WTC11 (cell line): Measurements from ENCODE around the gene SUSD4. TPM values are rescaled to one million over a fixed set of nuclear protein-coding genes. Genes with fewer than 3 reads are reported as not detected.

Experiments used
- ATAC-seq: fragments of 200-7000 bp; cut with Tn5 transposase; 2 replicates; pipeline ENCODE4 v1.10.0; 2021; ENCODE audit warnings: mild to moderate bottlenecking, moderate library complexity
- CTCF ChIA-PET: fragments of 300-600 bp; sonication (Branson Sonifier 250); formaldehyde crosslinking; loops from one replicate; lab custom pipeline; 2021; ENCODE audit warnings: antibody characterized with exemption; lab: Charles Lee
- POLR2A ChIA-PET: fragments of 350-600 bp; sonication (Branson Sonifier 250); formaldehyde crosslinking; loops from one replicate; lab custom pipeline; 2021; ENCODE audit warnings: antibody characterized with exemption; lab: Charles Lee
- DNase-seq: peaks from one replicate; pipeline ENCODE4 v3.0.0; 2021; ENCODE audit warnings: low spot score
- H3K27ac Mint-ChIP-seq: 2 replicates; pipeline ENCODE4 v1.8.0; 2021; ENCODE audit warnings: mixed read lengths
- H3K27me3 Mint-ChIP-seq: 2 replicates; pipeline ENCODE4 v1.8.0; 2021; ENCODE audit warnings: low read depth, mild to moderate bottlenecking, moderate library complexity, mixed read lengths
- H3K36me3 Mint-ChIP-seq: 2 replicates; pipeline ENCODE4 v1.8.0; 2021; ENCODE audit warnings: mixed read lengths
- H3K4me1 Mint-ChIP-seq: 2 replicates; pipeline ENCODE4 v1.8.0; 2022; ENCODE audit warnings: mixed read lengths
- H3K4me3 Mint-ChIP-seq: 2 replicates; pipeline ENCODE4 v1.8.0; 2021; ENCODE audit warnings: mild to moderate bottlenecking, moderate library complexity, mixed read lengths
- H3K9me3 Mint-ChIP-seq: 2 replicates; pipeline ENCODE4 v1.8.0; 2021; ENCODE audit warnings: mixed read lengths
- CBFB ChIP-seq: sonication (generic); formaldehyde crosslinking; IDR thresholded peaks from 2 replicates; pipeline ENCODE4 v1.8.1; 2022; ENCODE audit warnings: mild to moderate bottlenecking, low read depth, missing genetic modification reagents
- ESRRA ChIP-seq: sonication (generic); formaldehyde crosslinking; IDR thresholded peaks from 2 replicates; pipeline ENCODE4 v1.8.1; 2022; ENCODE audit warnings: mild to moderate bottlenecking, missing genetic modification reagents, borderline replicate concordance
- FOXJ3 ChIP-seq: sonication (generic); formaldehyde crosslinking; IDR thresholded peaks from 2 replicates; pipeline ENCODE4 v1.9.0; 2021; ENCODE audit warnings: missing genetic modification reagents, mild to moderate bottlenecking, borderline replicate concordance
- GABPB1 ChIP-seq: sonication (generic); formaldehyde crosslinking; IDR thresholded peaks from 2 replicates; pipeline ENCODE4 v1.8.1; 2023; ENCODE audit warnings: mild to moderate bottlenecking, missing genetic modification reagents
- GRHL2 ChIP-seq: fragments of 250-450 bp; sonication (Bioruptor Pico); IDR thresholded peaks from 2 replicates; pipeline ENCODE4 v1.8.0; 2022; ENCODE audit warnings: mild to moderate bottlenecking, moderate library complexity; ENCODE audit not compliant: insufficient replicate concordance, severe bottlenecking
- JUN ChIP-seq: sonication (generic); formaldehyde crosslinking; IDR thresholded peaks from 2 replicates; pipeline ENCODE4 v1.8.0; 2023; ENCODE audit warnings: mild to moderate bottlenecking, missing genetic modification reagents
- NFE2L1 ChIP-seq: sonication (generic); formaldehyde crosslinking; IDR thresholded peaks from 2 replicates; pipeline ENCODE4 v1.8.1; 2023; ENCODE audit warnings: missing genetic modification reagents
- NR1H2 ChIP-seq: sonication (generic); formaldehyde crosslinking; IDR thresholded peaks from 2 replicates; pipeline ENCODE4 v1.9.0; 2021; ENCODE audit warnings: mild to moderate bottlenecking, moderate library complexity, missing genetic modification reagents
- ZNF121 ChIP-seq: sonication (generic); formaldehyde crosslinking; IDR thresholded peaks from 2 replicates; pipeline ENCODE4 v1.8.0; 2023; ENCODE audit warnings: missing genetic modification reagents
- ZNF138 ChIP-seq: sonication (generic); formaldehyde crosslinking; conservative IDR thresholded peaks from 2 replicates; pipeline ENCODE4 v1.8.1; 2022; ENCODE audit warnings: mild to moderate bottlenecking, moderate library complexity, missing genetic modification reagents
- ZNF219 ChIP-seq: sonication (generic); formaldehyde crosslinking; IDR thresholded peaks from 2 replicates; pipeline ENCODE4 v1.8.0; 2023; ENCODE audit warnings: missing genetic modification reagents, mild to moderate bottlenecking, borderline replicate concordance
- ZNF423 ChIP-seq: fragments of 250-450 bp; sonication (Bioruptor Pico); IDR thresholded peaks from 2 replicates; pipeline ENCODE4 v2.1.2; 2022; ENCODE audit warnings: mild to moderate bottlenecking, moderate library complexity
- ZNF671 ChIP-seq: fragments of 250-450 bp; sonication (Bioruptor Pico); IDR thresholded peaks from 2 replicates; pipeline ENCODE4 v1.8.0; 2021; ENCODE audit warnings: mild to moderate bottlenecking
- total RNA-seq: library from RNA; stranded (reverse); gene quantifications from 3 replicates; pipeline ENCODE4 v1.2.3, GENCODE V29; 2021
- TF ChIP-seq, protein P1 (sequence below): sonication (generic); formaldehyde crosslinking; IDR thresholded peaks from 2 replicates; pipeline ENCODE4 v1.8.1; 2022; ENCODE audit warnings: low read depth, mild to moderate bottlenecking, moderate library complexity, missing genetic modification reagents, borderline replicate concordance
- TF ChIP-seq, protein P2 (sequence below): sonication (generic); formaldehyde crosslinking; IDR thresholded peaks from 2 replicates; pipeline ENCODE4 v1.8.1; 2022; ENCODE audit warnings: mild to moderate bottlenecking, missing genetic modification reagents, moderate library complexity, borderline replicate concordance
- TF ChIP-seq, protein P3 (sequence below): sonication (generic); formaldehyde crosslinking; IDR thresholded peaks from 2 replicates; pipeline ENCODE4 v1.8.1; 2023; ENCODE audit warnings: mild to moderate bottlenecking, missing genetic modification reagents, moderate library complexity
- TF ChIP-seq, protein P4 (sequence below): sonication (generic); formaldehyde crosslinking; IDR thresholded peaks from 2 replicates; pipeline ENCODE4 v1.8.0; 2022; ENCODE audit warnings: mild to moderate bottlenecking, missing genetic modification reagents
- TF ChIP-seq, protein P5 (sequence below): sonication (generic); formaldehyde crosslinking; IDR thresholded peaks from 2 replicates; pipeline ENCODE4 v1.8.1; 2022; ENCODE audit warnings: missing genetic modification reagents, borderline replicate concordance
- TF ChIP-seq, protein P6 (sequence below): sonication (generic); formaldehyde crosslinking; IDR thresholded peaks from 2 replicates; pipeline ENCODE4 v1.8.1; 2023; ENCODE audit warnings: mild to moderate bottlenecking, moderate library complexity, missing genetic modification reagents
- TF ChIP-seq, protein P7 (sequence below): sonication (generic); formaldehyde crosslinking; conservative IDR thresholded peaks from 2 replicates; pipeline ENCODE4 v1.8.1; 2022; ENCODE audit warnings: mild to moderate bottlenecking, missing genetic modification reagents
- TF ChIP-seq, protein P8 (sequence below): sonication (generic); formaldehyde crosslinking; IDR thresholded peaks from 2 replicates; pipeline ENCODE4 v1.8.1; 2023; ENCODE audit warnings: mild to moderate bottlenecking, missing genetic modification reagents, borderline replicate concordance

The SUSD4 gene
- total RNA-seq, 1 experiment from 2014 or later = 1.8 TPM

DNA sequence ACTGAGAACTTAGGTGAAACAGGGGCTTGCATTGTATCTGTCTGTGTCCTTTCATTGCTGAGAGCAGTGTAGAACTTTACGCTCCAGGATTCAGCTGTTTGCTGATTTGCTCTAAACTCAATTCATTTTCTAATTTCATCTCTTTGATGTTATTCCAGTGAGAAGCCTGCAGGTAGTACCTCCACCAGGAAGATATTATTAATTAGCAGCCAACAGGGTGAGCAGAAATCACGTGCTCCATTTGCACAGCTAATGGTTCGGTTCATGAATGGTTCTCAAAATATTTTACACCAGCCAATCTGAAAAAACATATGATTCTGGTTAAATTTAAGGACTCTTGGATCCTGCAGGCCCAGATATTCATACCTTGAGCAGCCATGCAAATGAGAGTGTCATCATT, 52.1 kb downstream of the SUSD4 start:
- H3K4me3 Mint-ChIP-seq = no peak overlapping the region
- H3K4me1 Mint-ChIP-seq = peaks cover 4% of the 10 kb centered on the region
- peaks cover 10% of the 10 kb centered on the region; the same call in 1 of the 2 replicates for H3K9me3 Mint-ChIP-seq
- CTCF ChIA-PET = interaction anchor here (2.0 kb wide), 1 partner anchor 245 kb away, joined by 8 read pairs; no protein-coding TSS in a partner anchor
- peaks cover 8% of the 10 kb centered on the region for H3K27me3 Mint-ChIP-seq
- TF ChIP-seq GRHL2 (CRISPR knock-in tag) = no peak
- TF ChIP-seq ZNF671 (CRISPR knock-in tag) = no peak
- no peak for TF ChIP-seq JUN (CRISPR knock-in tag)
- no peak for TF ChIP-seq NFE2L1 (CRISPR knock-in tag)
- no peak for TF ChIP-seq NR1H2 (CRISPR knock-in tag)
- no peak for TF ChIP-seq CBFB (CRISPR knock-in tag)
- TF ChIP-seq, protein P1, sequence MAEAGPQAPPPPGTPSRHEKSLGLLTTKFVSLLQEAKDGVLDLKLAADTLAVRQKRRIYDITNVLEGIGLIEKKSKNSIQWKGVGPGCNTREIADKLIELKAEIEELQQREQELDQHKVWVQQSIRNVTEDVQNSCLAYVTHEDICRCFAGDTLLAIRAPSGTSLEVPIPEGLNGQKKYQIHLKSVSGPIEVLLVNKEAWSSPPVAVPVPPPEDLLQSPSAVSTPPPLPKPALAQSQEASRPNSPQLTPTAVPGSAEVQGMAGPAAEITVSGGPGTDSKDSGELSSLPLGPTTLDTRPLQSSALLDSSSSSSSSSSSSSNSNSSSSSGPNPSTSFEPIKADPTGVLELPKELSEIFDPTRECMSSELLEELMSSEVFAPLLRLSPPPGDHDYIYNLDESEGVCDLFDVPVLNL (CRISPR knock-in tag) = no peak
- TF ChIP-seq, protein P2, sequence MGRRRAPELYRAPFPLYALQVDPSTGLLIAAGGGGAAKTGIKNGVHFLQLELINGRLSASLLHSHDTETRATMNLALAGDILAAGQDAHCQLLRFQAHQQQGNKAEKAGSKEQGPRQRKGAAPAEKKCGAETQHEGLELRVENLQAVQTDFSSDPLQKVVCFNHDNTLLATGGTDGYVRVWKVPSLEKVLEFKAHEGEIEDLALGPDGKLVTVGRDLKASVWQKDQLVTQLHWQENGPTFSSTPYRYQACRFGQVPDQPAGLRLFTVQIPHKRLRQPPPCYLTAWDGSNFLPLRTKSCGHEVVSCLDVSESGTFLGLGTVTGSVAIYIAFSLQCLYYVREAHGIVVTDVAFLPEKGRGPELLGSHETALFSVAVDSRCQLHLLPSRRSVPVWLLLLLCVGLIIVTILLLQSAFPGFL (CRISPR knock-in tag) = no peak
- no peak for TF ChIP-seq GABPB1 (CRISPR knock-in tag)
- TF ChIP-seq, protein P3, sequence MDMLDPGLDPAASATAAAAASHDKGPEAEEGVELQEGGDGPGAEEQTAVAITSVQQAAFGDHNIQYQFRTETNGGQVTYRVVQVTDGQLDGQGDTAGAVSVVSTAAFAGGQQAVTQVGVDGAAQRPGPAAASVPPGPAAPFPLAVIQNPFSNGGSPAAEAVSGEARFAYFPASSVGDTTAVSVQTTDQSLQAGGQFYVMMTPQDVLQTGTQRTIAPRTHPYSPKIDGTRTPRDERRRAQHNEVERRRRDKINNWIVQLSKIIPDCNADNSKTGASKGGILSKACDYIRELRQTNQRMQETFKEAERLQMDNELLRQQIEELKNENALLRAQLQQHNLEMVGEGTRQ (CRISPR knock-in tag) = no peak
- TF ChIP-seq ZNF138 (CRISPR knock-in tag) = no peak
- TF ChIP-seq ZNF219 (CRISPR knock-in tag) = no peak
- TF ChIP-seq ZNF423 = no peak
- TF ChIP-seq FOXJ3 (CRISPR knock-in tag) = no peak
- TF ChIP-seq, protein P4, sequence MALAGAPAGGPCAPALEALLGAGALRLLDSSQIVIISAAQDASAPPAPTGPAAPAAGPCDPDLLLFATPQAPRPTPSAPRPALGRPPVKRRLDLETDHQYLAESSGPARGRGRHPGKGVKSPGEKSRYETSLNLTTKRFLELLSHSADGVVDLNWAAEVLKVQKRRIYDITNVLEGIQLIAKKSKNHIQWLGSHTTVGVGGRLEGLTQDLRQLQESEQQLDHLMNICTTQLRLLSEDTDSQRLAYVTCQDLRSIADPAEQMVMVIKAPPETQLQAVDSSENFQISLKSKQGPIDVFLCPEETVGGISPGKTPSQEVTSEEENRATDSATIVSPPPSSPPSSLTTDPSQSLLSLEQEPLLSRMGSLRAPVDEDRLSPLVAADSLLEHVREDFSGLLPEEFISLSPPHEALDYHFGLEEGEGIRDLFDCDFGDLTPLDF (CRISPR knock-in tag) = no peak
- TF ChIP-seq, protein P5, sequence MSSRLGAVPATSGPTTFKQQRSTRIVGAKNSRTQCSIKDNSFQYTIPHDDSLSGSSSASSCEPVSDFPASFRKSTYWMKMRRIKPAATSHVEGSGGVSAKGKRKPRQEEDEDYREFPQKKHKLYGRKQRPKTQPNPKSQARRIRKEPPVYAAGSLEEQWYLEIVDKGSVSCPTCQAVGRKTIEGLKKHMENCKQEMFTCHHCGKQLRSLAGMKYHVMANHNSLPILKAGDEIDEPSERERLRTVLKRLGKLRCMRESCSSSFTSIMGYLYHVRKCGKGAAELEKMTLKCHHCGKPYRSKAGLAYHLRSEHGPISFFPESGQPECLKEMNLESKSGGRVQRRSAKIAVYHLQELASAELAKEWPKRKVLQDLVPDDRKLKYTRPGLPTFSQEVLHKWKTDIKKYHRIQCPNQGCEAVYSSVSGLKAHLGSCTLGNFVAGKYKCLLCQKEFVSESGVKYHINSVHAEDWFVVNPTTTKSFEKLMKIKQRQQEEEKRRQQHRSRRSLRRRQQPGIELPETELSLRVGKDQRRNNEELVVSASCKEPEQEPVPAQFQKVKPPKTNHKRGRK = no peak
- TF ChIP-seq, protein P6, sequence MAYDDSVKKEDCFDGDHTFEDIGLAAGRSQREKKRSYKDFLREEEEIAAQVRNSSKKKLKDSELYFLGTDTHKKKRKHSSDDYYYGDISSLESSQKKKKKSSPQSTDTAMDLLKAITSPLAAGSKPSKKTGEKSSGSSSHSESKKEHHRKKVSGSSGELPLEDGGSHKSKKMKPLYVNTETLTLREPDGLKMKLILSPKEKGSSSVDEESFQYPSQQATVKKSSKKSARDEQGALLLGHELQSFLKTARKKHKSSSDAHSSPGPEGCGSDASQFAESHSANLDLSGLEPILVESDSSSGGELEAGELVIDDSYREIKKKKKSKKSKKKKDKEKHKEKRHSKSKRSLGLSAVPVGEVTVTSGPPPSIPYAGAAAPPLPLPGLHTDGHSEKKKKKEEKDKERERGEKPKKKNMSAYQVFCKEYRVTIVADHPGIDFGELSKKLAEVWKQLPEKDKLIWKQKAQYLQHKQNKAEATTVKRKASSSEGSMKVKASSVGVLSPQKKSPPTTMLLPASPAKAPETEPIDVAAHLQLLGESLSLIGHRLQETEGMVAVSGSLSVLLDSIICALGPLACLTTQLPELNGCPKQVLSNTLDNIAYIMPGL (CRISPR knock-in tag) = no peak
- TF ChIP-seq, protein P7, sequence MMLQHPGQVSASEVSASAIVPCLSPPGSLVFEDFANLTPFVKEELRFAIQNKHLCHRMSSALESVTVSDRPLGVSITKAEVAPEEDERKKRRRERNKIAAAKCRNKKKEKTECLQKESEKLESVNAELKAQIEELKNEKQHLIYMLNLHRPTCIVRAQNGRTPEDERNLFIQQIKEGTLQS (CRISPR knock-in tag) = no peak
- POLR2A ChIA-PET = no interaction called here
- ATAC-seq (no peak), DNase-seq (no peak)
- no peaks in the 10 kb centered on the region for H3K36me3 Mint-ChIP-seq
- H3K27ac Mint-ChIP-seq = no peak overlapping the region

DNA sequence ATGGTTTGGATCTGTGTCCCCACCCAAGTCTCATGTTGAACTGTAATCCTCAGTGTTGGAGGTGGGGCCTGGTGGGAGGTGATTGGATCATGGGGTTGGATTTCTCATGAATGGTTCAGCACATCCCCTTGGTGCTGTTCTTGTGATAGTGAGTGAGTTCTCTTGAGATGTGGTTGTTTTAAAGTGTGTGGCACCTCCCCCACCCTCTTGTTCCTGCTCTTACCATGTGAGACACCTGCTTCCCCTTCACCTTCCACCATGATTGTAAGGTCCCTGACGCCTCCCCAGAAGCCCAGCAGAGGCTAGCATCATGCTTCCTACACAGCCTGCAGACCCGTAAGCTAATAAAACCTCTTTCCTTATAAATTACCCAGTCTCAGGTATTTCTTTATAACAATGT, 55.8 kb downstream of the SUSD4 start:
- Mint-ChIP-seq H3K36me3 (peaks cover 6% of the 10 kb centered on the region), H3K27ac (no peak overlapping the region), H3K27me3 (peaks cover 3% of the 10 kb centered on the region), H3K4me3 (no peak overlapping the region), H3K4me1 (no peaks in the 10 kb centered on the region), H3K9me3 (peaks cover 22% of the 10 kb centered on the region)
- ATAC-seq = no peak
- ChIA-PET POLR2A (no interaction called here), CTCF (no interaction called here)
- no peak for DNase-seq
- TF ChIP-seq, protein P8, sequence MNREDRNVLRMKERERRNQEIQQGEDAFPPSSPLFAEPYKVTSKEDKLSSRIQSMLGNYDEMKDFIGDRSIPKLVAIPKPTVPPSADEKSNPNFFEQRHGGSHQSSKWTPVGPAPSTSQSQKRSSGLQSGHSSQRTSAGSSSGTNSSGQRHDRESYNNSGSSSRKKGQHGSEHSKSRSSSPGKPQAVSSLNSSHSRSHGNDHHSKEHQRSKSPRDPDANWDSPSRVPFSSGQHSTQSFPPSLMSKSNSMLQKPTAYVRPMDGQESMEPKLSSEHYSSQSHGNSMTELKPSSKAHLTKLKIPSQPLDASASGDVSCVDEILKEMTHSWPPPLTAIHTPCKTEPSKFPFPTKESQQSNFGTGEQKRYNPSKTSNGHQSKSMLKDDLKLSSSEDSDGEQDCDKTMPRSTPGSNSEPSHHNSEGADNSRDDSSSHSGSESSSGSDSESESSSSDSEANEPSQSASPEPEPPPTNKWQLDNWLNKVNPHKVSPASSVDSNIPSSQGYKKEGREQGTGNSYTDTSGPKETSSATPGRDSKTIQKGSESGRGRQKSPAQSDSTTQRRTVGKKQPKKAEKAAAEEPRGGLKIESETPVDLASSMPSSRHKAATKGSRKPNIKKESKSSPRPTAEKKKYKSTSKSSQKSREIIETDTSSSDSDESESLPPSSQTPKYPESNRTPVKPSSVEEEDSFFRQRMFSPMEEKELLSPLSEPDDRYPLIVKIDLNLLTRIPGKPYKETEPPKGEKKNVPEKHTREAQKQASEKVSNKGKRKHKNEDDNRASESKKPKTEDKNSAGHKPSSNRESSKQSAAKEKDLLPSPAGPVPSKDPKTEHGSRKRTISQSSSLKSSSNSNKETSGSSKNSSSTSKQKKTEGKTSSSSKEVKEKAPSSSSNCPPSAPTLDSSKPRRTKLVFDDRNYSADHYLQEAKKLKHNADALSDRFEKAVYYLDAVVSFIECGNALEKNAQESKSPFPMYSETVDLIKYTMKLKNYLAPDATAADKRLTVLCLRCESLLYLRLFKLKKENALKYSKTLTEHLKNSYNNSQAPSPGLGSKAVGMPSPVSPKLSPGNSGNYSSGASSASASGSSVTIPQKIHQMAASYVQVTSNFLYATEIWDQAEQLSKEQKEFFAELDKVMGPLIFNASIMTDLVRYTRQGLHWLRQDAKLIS = no peak
- no peak for TF ChIP-seq ESRRA (CRISPR knock-in tag)
- TF ChIP-seq, protein P1 (CRISPR knock-in tag) = no peak
- TF ChIP-seq ZNF121 (CRISPR knock-in tag) = no peak
